Fibroblast of villous mesenchyme (primary cell): Measurements from ENCODE around the gene SLC35C1. TPM values are rescaled to one million over a fixed set of nuclear protein-coding genes. Genes with fewer than 3 reads are reported as not detected.
"Not testable (repeated sequence)": the region's sequence is repeated elsewhere in the genome, so short reads cannot be mapped to it uniquely, and the experiment has no call there.

Source experiments
- DNase-seq: peaks from one replicate; pipeline ENCODE4 v3.0.0-alpha.2; 2010; ENCODE audit warnings: low read depth
- H3K4me3 ChIP-seq: 2 replicates; pipeline ENCODE4 v1.5.1; 2011; ENCODE audit warnings: low read depth, mild to moderate bottlenecking, low read length
- CTCF ChIP-seq: IDR thresholded peaks from 2 replicates; pipeline ENCODE4 v1.5.1; 2012; ENCODE audit warnings: low read depth, mild to moderate bottlenecking, low read length; ENCODE audit not compliant: insufficient read depth
- total RNA-seq: library from RNA; depleted of rRNA; stranded (reverse); fragments of >200 nt; gene quantifications from 2 replicates; pipeline ENCODE4 v1.2.3, GENCODE V29; 2012

SLC35C1 gene
- total RNA-seq, 1 donor = 14.2 TPM

GRCh38 chr11:45818961-45819605 lies 14.1 kb downstream of the SLC35C1 start:
- H3K4me3 ChIP-seq = no peak overlapping the region
- no peak for DNase-seq
- no peak for TF ChIP-seq CTCF

DNA sequence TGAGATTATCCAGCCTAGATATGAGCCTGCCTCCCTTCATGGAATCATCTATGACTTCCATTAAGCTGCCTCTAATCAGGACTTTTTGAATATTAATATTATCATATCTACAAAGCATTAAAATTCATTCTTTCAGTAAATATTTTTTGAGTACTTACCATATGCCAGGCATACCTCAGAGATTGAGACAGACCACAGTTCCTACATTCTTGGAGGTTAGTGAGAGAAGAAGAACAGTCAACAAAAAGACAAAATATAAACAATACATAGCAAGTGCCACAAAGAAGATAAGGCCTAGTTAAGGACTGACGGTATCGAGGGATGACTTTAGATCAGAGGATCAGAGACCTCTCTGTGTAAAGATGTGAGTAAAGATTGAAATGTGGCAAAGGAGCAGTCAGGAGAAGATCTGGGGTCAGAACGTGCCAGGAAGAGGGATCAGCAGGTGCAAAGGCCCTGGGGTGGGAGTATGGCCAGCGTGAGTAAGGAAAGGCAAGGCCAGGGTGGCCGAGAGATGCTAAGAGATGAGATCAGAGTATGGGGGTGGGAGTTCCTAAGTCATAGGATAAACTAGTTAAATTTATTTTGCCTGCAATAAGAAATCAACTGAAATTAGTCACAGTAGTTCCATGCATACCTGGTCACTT lies 15.4 kb downstream of the SLC35C1 start:
- TF ChIP-seq CTCF = no peak
- peak; percentile 78 for DNase-seq
- no peak overlapping the region for H3K4me3 ChIP-seq

DNA sequence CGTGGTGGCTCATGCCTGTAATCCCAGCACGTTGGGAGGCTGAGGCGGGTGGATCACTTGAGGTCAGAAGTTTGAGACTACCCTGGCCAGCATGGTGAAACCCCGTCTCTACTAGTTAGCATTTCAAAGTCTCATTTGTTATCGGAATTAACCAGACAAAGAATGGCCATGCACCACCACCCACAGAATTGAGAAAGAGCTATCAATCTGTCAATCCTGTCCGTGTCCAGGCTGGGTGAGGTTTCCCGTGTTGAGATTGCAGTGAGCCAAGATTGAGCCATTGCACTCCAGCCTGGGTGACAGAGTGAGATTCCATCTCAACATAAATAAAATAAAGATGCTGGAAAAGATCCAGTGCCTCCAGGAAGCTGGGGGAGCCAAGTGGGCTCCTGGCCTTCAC lies 21.5 kb downstream of the SLC35C1 start:
- peak; percentile 27 for DNase-seq
- H3K4me3 ChIP-seq = not testable (repeated sequence)

DNA sequence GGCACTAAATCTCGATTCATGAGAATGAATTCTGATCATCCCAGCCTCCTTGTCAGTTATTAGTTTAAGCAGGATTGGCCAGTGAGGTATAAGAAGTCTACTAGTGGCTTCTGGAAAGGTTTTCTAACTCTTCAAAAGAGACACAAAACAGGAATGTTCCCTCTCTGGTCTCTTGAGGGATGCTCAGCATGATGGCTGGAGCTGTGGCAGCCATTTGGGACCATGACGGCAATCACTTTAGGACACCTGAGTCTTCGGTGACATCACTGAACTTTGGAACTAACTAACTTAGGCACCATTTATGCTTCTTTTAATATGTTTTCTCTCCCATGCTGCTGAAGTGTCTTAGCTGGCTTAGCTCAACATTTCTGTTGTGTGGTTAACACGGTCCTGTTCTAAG lies 22.2 kb downstream of the SLC35C1 start:
- no peak for DNase-seq
- no peak for TF ChIP-seq CTCF
- no peak overlapping the region for H3K4me3 ChIP-seq

- H3K4me3 ChIP-seq = no peak overlapping the region
- TF ChIP-seq CTCF = no peak
- no peak for DNase-seq
Observed at GRCh38 chr11:45828996-45829395, 24.0 kb downstream of the SLC35C1 start.

GRCh38 chr11:45830596-45830995 lies 25.6 kb downstream of the SLC35C1 start:
- no peak for TF ChIP-seq CTCF
- no peak overlapping the region for H3K4me3 ChIP-seq
- DNase-seq = no peak

GRCh38 chr11:45832811-45833441 lies 28.0 kb downstream of the SLC35C1 start:
- no peak overlapping the region for H3K4me3 ChIP-seq
- DNase-seq = no peak
- TF ChIP-seq CTCF = no peak
